ENCODE results near the gene PUDP.

The PUDP gene

DNA sequence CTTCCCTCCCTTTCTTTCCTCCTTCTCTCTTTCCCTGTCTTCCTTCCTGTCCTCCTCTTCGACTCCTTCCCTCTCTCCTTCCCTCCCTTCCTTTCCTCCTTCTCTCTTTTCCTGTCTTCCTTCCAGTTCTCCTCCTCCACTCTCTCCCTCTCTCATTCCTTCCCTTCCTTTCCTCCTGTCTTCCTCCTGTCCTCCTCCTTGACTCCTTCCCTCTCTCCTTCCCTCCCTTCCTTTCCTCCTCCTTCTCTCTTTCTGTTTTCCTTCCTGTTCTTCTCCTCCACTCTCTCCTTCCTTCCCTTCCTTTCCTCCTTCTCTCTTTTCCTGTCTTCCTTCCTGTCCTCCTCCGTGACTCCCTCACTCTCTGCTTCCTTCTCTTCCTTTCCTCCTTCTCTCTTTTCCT is 5.3 kb upstream of the PUDP start:
- POLR2A ChIA-PET: no interaction called here
- TF ChIP-seq, protein P1, sequence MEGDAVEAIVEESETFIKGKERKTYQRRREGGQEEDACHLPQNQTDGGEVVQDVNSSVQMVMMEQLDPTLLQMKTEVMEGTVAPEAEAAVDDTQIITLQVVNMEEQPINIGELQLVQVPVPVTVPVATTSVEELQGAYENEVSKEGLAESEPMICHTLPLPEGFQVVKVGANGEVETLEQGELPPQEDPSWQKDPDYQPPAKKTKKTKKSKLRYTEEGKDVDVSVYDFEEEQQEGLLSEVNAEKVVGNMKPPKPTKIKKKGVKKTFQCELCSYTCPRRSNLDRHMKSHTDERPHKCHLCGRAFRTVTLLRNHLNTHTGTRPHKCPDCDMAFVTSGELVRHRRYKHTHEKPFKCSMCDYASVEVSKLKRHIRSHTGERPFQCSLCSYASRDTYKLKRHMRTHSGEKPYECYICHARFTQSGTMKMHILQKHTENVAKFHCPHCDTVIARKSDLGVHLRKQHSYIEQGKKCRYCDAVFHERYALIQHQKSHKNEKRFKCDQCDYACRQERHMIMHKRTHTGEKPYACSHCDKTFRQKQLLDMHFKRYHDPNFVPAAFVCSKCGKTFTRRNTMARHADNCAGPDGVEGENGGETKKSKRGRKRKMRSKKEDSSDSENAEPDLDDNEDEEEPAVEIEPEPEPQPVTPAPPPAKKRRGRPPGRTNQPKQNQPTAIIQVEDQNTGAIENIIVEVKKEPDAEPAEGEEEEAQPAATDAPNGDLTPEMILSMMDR (IDR thresholded peaks at IDR 0.05; ENCODE audit: control extremely low read depth, extremely low read depth, low read depth, missing control alignments): no peak
- DNase-seq (ENCODE audit: extremely low spot score): no peak
- CTCF ChIA-PET: interaction anchor here (2.3 kb wide), 1 partner anchor 39 kb away, joined by 5 read pairs; no protein-coding TSS in a partner anchor

DNA sequence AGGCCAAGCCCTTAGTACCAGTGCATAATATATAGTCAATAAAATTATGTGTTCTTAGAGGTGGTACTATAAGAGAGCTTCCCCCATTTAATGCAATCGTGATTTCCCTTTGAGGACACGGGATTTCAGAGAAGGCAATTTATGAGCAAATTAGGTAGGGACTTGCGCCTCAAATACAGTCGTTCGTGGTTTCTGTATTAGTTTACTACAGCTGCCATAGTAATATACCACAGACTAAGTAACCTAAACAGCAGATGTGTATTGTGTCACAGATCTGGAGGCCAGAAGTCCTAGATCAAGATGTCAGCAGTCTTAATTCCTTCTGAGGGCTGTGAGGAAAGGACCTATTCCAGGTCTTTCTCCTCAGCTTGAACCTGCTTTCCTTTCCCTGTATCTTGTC is 1.5 kb upstream of the PUDP start:
- CTCF ChIA-PET: interaction anchor here (2.0 kb wide), 1 partner anchor 19 kb away, joined by 5 read pairs; no protein-coding TSS in a partner anchor
- TF ChIP-seq, protein P1 (IDR thresholded peaks at IDR 0.05; ENCODE audit: control extremely low read depth, extremely low read depth, low read depth, missing control alignments): no peak
- POLR2A ChIA-PET: interaction anchor here (0.6 kb wide), 1 partner anchor 200 kb away, joined by 4 read pairs; no protein-coding TSS in a partner anchor
- DNase-seq (ENCODE audit: extremely low spot score): peak; percentile 21

DNA sequence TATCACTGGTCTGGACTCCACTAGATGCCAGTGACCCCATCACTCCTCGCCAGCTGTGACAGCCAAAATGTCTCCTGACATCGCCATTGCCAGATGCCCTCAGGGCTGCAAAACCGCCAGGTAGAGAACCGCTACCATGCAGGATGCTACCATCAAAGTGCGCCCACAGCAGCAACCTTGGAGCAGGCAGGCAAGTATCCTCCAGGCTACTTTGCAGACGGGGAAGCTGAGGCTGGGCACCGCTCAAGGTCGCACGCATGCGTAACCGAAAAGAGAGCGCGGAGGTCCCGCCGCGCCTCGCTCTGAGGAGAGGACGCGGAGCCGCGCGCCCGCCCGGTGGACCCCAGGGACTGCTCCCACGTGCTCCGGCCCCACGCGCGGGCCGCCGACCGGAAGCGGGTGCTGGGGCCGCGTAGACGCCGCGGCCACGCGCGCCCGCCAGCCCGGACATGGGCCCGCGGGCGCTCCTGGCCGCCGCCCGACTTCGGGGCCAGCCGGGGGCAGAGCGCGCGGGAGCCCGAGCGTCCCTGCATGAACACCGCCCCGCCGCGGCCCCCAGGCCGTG is 458 bp downstream of the PUDP start, which contains the start of gene STS:
STS (plus strand) TSS at position 300 of the 565 bp plus-strand sequence. CDS start 105,488 bp downstream, outside the sequence.
- TF ChIP-seq, protein P1 (IDR thresholded peaks at IDR 0.05; ENCODE audit: control extremely low read depth, extremely low read depth, low read depth, missing control alignments): no peak
- ChIA-PET CTCF (interaction anchor here (2.0 kb wide), 1 partner anchor 17 kb away, joined by 5 read pairs; no protein-coding TSS in a partner anchor), POLR2A (interaction anchor here (1.7 kb wide), 1 partner anchor 37 kb away, joined by 7 read pairs; no protein-coding TSS in a partner anchor)
- DNase-seq (ENCODE audit: extremely low spot score): no peak

DNA sequence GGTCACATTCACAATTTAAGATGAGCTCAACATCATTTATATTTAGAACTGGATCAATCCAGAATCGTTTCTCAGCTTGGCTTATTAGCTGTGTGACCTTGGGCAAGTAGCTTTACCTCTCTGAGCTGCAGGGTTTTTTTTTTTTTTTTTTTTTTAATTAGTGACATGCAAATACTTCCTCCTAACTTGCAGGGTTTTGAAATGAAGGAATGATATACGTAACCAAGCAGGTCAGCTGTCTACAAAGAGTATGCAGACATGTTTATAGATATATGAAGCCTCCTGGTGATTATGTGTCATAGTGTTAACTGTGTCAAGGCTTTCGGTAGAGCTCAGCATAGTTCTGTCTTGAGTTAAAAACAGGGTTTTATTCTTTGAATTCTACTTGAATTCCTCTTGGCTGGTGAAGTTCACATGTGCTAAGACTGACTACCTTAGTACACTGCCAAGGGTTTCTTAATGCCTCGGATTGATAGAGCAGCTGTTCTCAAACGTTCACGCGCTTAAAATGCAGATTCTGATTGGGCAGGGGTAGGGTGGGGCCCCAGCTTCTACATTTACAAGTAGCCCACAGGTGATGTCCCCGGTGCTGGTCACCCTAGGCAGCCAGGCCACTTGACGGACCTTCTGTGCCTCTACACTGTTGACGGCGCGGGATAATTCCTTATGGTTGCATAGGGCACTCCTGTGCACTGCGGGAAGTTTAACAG is 1.1 kb downstream of the PUDP start:
- TF ChIP-seq, protein P1 (IDR thresholded peaks at IDR 0.05; ENCODE audit: control extremely low read depth, extremely low read depth, low read depth, missing control alignments): no peak
- peak; percentile 26 for DNase-seq (ENCODE audit: extremely low spot score)
- POLR2A ChIA-PET: interaction anchor here (1.7 kb wide), 1 partner anchor 36 kb away, joined by 7 read pairs; no protein-coding TSS in a partner anchor
- CTCF ChIA-PET: interaction anchor here (2.0 kb wide), 1 partner anchor 17 kb away, joined by 5 read pairs; no protein-coding TSS in a partner anchor

DNA sequence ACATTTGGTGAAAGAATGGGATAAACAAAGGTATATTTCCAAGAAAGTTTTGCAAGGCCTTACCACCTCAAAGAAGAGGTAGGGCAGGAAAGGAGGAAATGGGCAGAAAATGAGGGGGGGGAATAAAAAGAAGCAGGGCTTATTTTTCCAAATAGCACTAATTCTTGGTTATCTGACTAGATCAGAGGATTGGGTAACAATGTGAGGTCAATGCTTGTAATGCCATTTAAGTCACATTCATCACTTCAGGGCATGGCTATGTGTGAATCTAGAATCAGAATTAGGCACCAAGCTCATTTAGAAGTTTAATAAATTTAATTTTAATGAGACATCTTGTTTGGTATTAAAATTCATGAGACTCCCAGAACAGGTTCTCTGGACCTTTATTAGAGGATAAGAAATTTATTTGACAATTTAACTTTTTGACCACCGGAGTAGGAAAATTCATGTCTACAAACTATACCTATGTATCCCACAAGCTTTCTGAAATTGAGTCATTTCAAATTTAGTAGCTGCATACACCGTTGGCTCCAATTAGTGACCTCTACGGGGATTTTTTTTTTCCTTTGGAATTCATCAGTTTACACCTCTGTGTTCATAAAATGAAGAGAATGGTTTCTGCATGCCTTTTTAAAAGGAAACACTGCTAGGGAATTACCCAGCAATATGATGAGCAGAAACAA is 1.8 kb downstream of the PUDP start:
- POLR2A ChIA-PET: interaction anchor here (1.7 kb wide), 1 partner anchor 36 kb away, joined by 7 read pairs; no protein-coding TSS in a partner anchor
- no peak for DNase-seq (ENCODE audit: extremely low spot score)
- CTCF ChIA-PET: no interaction called here
- TF ChIP-seq, protein P1 (IDR thresholded peaks at IDR 0.05; ENCODE audit: control extremely low read depth, extremely low read depth, low read depth, missing control alignments): no peak

DNA sequence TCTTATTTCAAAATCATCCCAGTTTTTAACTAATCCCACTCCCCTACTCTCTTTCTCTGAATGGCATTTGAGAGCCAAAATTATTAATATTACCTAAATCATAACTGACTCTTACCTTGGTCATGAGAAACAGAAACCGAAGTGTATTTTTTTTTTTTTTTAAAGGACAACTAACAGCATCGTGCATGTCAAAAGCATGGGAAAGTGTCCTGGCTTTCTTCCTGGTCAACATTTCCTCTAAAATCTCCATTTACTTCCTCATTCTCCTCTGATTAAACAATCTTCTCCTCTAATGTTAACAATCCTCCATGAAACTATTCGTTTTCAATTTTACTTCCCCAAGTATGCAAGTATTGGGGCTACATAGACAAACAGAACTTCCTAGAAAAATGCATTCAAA is 2.5 kb downstream of the PUDP start:
- ChIA-PET POLR2A (no interaction called here), CTCF (no interaction called here)
- no peak for DNase-seq (ENCODE audit: extremely low spot score)
- TF ChIP-seq, protein P1 (IDR thresholded peaks at IDR 0.05; ENCODE audit: control extremely low read depth, extremely low read depth, low read depth, missing control alignments): no peak

All from GM10248 (cell line).